Measurements from ENCODE around the gene CNKSR1. TPM values are rescaled to one million over a fixed set of nuclear protein-coding genes. Genes with fewer than 3 reads are reported as not detected.
A peak's percentile ranks its signal among the peaks of the same experiment; 100 is the strongest.

The CNKSR1 gene
- total RNA-seq, 1 donor from 2014 or later, result not detected

- DNase-seq (ENCODE audit: low read depth in 2 of 2), result no peak
These were observed 5.0 kb downstream of the CNKSR1 start for GRCh38 chr1:26182383-26182696.

- no peak for DNase-seq (ENCODE audit: low read depth in 2 of 2)
These were observed 6.8 kb downstream of the CNKSR1 start for GRCh38 chr1:26184086-26184485.

- no peak for DNase-seq (ENCODE audit: low read depth in 2 of 2)
These were observed 7.6 kb downstream of the CNKSR1 start for GRCh38 chr1:26184883-26185282.

GRCh38 chr1:26187882-26188281 lies 10.6 kb downstream of the CNKSR1 start:
- DNase-seq (ENCODE audit: low read depth in 2 of 2), result no peak

- no peak for DNase-seq (ENCODE audit: low read depth in 2 of 2)
These were observed 11.2 kb downstream of the CNKSR1 start for GRCh38 chr1:26188477-26188876.

- DNase-seq (ENCODE audit: low read depth in 2 of 2), result no peak
These were observed 12.0 kb downstream of the CNKSR1 start for GRCh38 chr1:26189331-26189730.

- no peak for DNase-seq (ENCODE audit: low read depth in 2 of 2)
These were observed 12.5 kb downstream of the CNKSR1 start for GRCh38 chr1:26189751-26190275.

GRCh38 chr1:26190373-26190987 lies 13.2 kb downstream of the CNKSR1 start, which contains the start of gene CATSPER4:
Gene CATSPER4, plus strand, starts transcription at chr1:26190602. Its CDS starts 26 bp downstream, at chr1:26190628.
- peak in 1 of 2 donors; percentile 17 for DNase-seq (ENCODE audit: low read depth in 2 of 2)

- no peak for DNase-seq (ENCODE audit: low read depth in 2 of 2)
These were observed 14.4 kb downstream of the CNKSR1 start for GRCh38 chr1:26191739-26192138.

GRCh38 chr1:26195805-26196204 lies 18.5 kb downstream of the CNKSR1 start:
- DNase-seq (ENCODE audit: low read depth in 2 of 2), result no peak

GRCh38 chr1:26197301-26197700 lies 20.0 kb downstream of the CNKSR1 start:
- DNase-seq (ENCODE audit: low read depth in 2 of 2), result no peak

GRCh38 chr1:26197813-26198212 lies 20.5 kb downstream of the CNKSR1 start:
- no peak for DNase-seq (ENCODE audit: low read depth in 2 of 2)

GRCh38 chr1:26200413-26200812 lies 23.1 kb downstream of the CNKSR1 start:
- no peak for DNase-seq (ENCODE audit: low read depth in 2 of 2)

GRCh38 chr1:26203642-26204318 lies 26.5 kb downstream of the CNKSR1 start:
- DNase-seq (ENCODE audit: low read depth in 2 of 2), result no peak

GRCh38 chr1:26210147-26210870 lies 33.0 kb downstream of the CNKSR1 start:
- no peak for DNase-seq (ENCODE audit: low read depth in 2 of 2)

GRCh38 chr1:26212726-26213125 lies 35.4 kb downstream of the CNKSR1 start:
- no peak for DNase-seq (ENCODE audit: low read depth in 2 of 2)

- DNase-seq (ENCODE audit: low read depth in 2 of 2), result no peak
These were observed 36.1 kb downstream of the CNKSR1 start for GRCh38 chr1:26213335-26213905.

GRCh38 chr1:26215246-26215645 lies 38.0 kb downstream of the CNKSR1 start:
- DNase-seq (ENCODE audit: low read depth in 2 of 2), result no peak

- no peak for DNase-seq (ENCODE audit: low read depth in 2 of 2)
These were observed 41.7 kb downstream of the CNKSR1 start for GRCh38 chr1:26218906-26219494.

GRCh38 chr1:26220199-26220912 lies 43.1 kb downstream of the CNKSR1 start:
- DNase-seq (ENCODE audit: low read depth in 2 of 2), result no peak

GRCh38 chr1:26221094-26221493 lies 43.8 kb downstream of the CNKSR1 start:
- no peak for DNase-seq (ENCODE audit: low read depth in 2 of 2)
